Immature natural killer cell (primary cell): Measurements from ENCODE around the gene MBNL2. TPM values are rescaled to one million over a fixed set of nuclear protein-coding genes. Genes with fewer than 3 reads are reported as not detected.
"Not testable (repeated sequence)": the region's sequence is repeated elsewhere in the genome, so short reads cannot be mapped to it uniquely, and the experiment has no call there.

Experiments
- DNase-seq, 3 donors: peaks; one replicate each; pipeline ENCODE4 v3.0.0; 2022; ENCODE audit warnings: mixed read lengths in 1 of 3
- H3K27ac Mint-ChIP-seq, 6 donors: one replicate each; pipeline ENCODE4 v1.8.0; 2020; ENCODE audit warnings: mixed read lengths in 6 of 6, mild to moderate bottlenecking in 5 of 6, inconsistent platforms in 4 of 6, moderate library complexity in 3 of 6
- H3K27me3 Mint-ChIP-seq, 3 donors: one replicate each; pipeline ENCODE4 v1.8.0; 2020 to 2021; ENCODE audit warnings: low read depth in 3 of 3, mild to moderate bottlenecking in 3 of 3, mixed read lengths in 3 of 3, moderate library complexity in 3 of 3, inconsistent platforms in 1 of 3
- H3K36me3 Mint-ChIP-seq, 3 donors: one replicate each; pipeline ENCODE4 v1.8.0; 2020; ENCODE audit warnings: mixed read lengths in 3 of 3, inconsistent platforms in 2 of 3, mild to moderate bottlenecking in 2 of 3
- H3K4me1 Mint-ChIP-seq, 2 donors: one replicate each; pipeline ENCODE4 v1.8.0; 2020; ENCODE audit warnings: inconsistent platforms in 2 of 2, mild to moderate bottlenecking in 2 of 2, mixed read lengths in 2 of 2, moderate library complexity in 1 of 2
- H3K4me3 Mint-ChIP-seq, 5 donors: one replicate each; pipeline ENCODE4 v1.8.0; 2020; ENCODE audit warnings: mild to moderate bottlenecking in 5 of 5, mixed read lengths in 5 of 5, inconsistent platforms in 3 of 5, moderate library complexity in 3 of 5
- H3K9me3 Mint-ChIP-seq, 6 donors: one replicate each; pipeline ENCODE4 v1.8.0; 2020; ENCODE audit warnings: mild to moderate bottlenecking in 6 of 6, mixed read lengths in 6 of 6, inconsistent platforms in 4 of 6, moderate library complexity in 3 of 6
- polyA plus RNA-seq, 3 donors: library from polyadenylated mRNA; unstranded; fragments of 300-500 nt; fragmentation: Illumina TruSeq; gene quantifications; one replicate each; pipeline ENCODE4 v1.2.3, GENCODE V29; 2021

Gene MBNL2
- polyA plus RNA-seq, 3 donors from 2014 or later, result 11.7 to 19.4 (median 18.6) TPM

DNA sequence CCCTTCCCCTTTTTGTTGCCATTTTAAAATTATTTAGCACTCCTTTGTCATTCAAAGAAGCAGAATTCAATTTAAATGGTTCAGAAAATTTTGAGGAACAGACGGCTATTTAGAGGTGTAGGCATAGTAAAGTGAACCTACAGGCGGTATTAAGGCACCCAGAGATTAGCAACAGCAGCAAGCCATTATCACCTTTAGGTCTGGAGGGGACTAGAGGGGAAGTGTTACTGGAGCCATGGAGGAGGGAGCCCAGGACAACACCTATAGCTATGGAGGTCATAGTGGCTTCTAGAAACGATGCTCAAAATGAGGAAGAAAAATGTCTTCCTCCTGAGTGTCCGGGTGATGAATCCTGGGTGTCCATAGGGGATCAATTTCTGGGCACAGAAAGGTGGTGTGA, 25.8 kb upstream of the MBNL2 start:
- peaks cover 0 to 3% (median 0%) of the 10 kb centered on the region in 6 donors for H3K9me3 Mint-ChIP-seq
- peaks cover 3 to 6% (median 5%) of the 10 kb centered on the region in 3 donors for H3K27me3 Mint-ChIP-seq
- no peak overlapping the region for H3K27ac Mint-ChIP-seq
- no peak for DNase-seq
- no peak overlapping the region for H3K4me3 Mint-ChIP-seq
- H3K36me3 Mint-ChIP-seq, result no peaks in the 10 kb centered on the region
- peaks cover 0 to 5% of the 10 kb centered on the region in 2 donors for H3K4me1 Mint-ChIP-seq

DNA sequence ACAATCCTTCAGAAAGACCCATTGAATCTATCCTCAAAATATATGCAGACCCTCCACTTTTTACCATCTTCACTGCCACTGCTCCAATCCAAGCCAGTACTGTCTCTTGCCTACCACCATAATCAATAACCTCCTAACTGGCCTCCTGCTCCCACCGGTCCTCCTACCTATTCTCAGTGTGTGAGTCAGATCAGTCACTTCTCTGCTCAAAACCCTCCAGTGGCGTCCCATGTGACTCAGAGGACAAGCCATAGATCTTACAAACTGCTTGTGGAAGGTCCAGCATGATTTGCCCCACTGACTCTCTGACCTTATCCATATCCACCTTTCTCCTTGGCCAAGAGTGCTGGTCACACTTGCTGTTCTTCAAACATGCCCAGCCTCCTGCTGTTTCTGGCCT, 23.4 kb upstream of the MBNL2 start:
- peaks cover 5 to 8% (median 7%) of the 10 kb centered on the region in 3 donors for H3K27me3 Mint-ChIP-seq
- peaks cover 0 to 5% of the 10 kb centered on the region in 2 donors for H3K4me1 Mint-ChIP-seq
- DNase-seq, result no peak
- H3K27ac Mint-ChIP-seq, result no peak overlapping the region
- H3K36me3 Mint-ChIP-seq, result peaks cover 0 to 4% (median 0%) of the 10 kb centered on the region in 3 donors
- no peak overlapping the region for H3K4me3 Mint-ChIP-seq
- H3K9me3 Mint-ChIP-seq, result peaks cover 0 to 6% (median 0%) of the 10 kb centered on the region in 6 donors

DNA sequence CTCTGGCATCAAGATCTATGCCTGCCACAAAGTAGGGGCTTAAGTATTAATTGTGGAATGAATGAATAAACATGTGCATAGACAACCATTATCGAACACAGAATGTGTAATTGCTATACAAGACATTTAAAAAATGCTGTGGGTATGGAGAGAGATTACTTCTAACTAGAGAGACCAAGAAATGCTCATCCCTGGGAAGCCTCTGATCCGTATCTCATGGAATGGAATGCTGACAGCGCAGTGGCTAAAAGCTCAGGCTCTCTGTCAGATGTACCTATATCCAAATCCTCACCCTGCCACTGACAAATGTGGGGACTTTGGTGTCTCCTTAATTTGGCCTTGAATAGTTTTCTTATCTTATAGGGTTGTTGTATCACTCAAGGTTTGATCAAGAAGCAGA, 22.7 kb upstream of the MBNL2 start:
- H3K27me3 Mint-ChIP-seq, result peaks cover 6 to 8% (median 7%) of the 10 kb centered on the region in 3 donors
- H3K4me3 Mint-ChIP-seq, result no peak overlapping the region
- no peak overlapping the region for H3K27ac Mint-ChIP-seq
- peaks cover 0 to 4% (median 0%) of the 10 kb centered on the region in 3 donors for H3K36me3 Mint-ChIP-seq
- DNase-seq, result no peak
- H3K9me3 Mint-ChIP-seq, result peaks cover 0 to 6% (median 0%) of the 10 kb centered on the region in 6 donors
- H3K4me1 Mint-ChIP-seq, result peaks cover 0 to 5% of the 10 kb centered on the region in 2 donors

- no peak overlapping the region for H3K27ac Mint-ChIP-seq
- DNase-seq, result no peak
- H3K27me3 Mint-ChIP-seq, result peaks cover 4 to 7% (median 6%) of the 10 kb centered on the region in 3 donors
- H3K36me3 Mint-ChIP-seq, result peaks cover 0 to 4% (median 0%) of the 10 kb centered on the region in 3 donors
- H3K4me1 Mint-ChIP-seq, result no peaks in the 10 kb centered on the region
- H3K9me3 Mint-ChIP-seq, result peaks cover 0 to 6% (median 0%) of the 10 kb centered on the region in 6 donors
- no peak overlapping the region for H3K4me3 Mint-ChIP-seq
Observed at GRCh38 chr13:97200081-97200942, 21.8 kb upstream of the MBNL2 start.

- Mint-ChIP-seq H3K36me3 (peaks cover 0 to 4% (median 0%) of the 10 kb centered on the region in 3 donors), H3K4me3 (no peak overlapping the region), H3K27me3 (peaks cover 4 to 9% (median 4%) of the 10 kb centered on the region in 3 donors), H3K9me3 (peaks cover 0 to 6% (median 0%) of the 10 kb centered on the region in 6 donors), H3K27ac (no peak overlapping the region), H3K4me1 (no peaks in the 10 kb centered on the region)
- DNase-seq, result no peak
Observed at GRCh38 chr13:97202761-97203160, 19.4 kb upstream of the MBNL2 start.

DNA sequence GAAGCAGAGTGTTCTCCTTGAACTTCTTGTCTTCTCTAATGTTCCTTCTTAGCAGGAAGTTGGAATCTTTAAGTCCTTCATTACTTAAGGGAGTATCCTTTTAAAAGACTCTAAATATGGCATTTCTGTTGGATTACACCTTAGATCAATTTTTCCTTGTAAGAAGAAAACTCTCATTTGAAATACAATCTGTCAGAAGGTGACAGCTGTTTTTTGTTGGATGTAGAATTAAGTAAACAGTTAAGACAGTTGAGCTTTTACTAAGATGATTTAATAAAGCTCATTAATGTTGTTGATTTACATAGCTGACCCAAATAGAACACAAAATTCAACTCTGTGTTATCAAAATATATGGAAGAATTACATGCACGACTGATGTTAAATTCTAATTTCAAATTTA, 16.7 kb upstream of the MBNL2 start:
- peaks cover 7 to 9% of the 10 kb centered on the region in 2 donors for H3K4me1 Mint-ChIP-seq
- no peak overlapping the region for H3K27ac Mint-ChIP-seq
- DNase-seq, result no peak
- H3K9me3 Mint-ChIP-seq, result peaks cover 0 to 3% (median 0%) of the 10 kb centered on the region in 6 donors
- H3K4me3 Mint-ChIP-seq, result no peak overlapping the region
- peaks cover 0 to 4% (median 0%) of the 10 kb centered on the region in 3 donors for H3K36me3 Mint-ChIP-seq
- H3K27me3 Mint-ChIP-seq, result peaks cover 2 to 10% (median 4%) of the 10 kb centered on the region in 3 donors

- Mint-ChIP-seq H3K27ac (no peak overlapping the region), H3K36me3 (peaks cover 0 to 4% (median 0%) of the 10 kb centered on the region in 3 donors), H3K4me1 (peaks cover 12 to 14% of the 10 kb centered on the region in 2 donors), H3K4me3 (no peak overlapping the region), H3K9me3 (peaks cover 0 to 3% (median 0%) of the 10 kb centered on the region in 6 donors), H3K27me3 (peaks cover 2 to 10% (median 4%) of the 10 kb centered on the region in 3 donors)
- DNase-seq, result no peak
Observed at GRCh38 chr13:97205982-97206381, 16.2 kb upstream of the MBNL2 start.

DNA sequence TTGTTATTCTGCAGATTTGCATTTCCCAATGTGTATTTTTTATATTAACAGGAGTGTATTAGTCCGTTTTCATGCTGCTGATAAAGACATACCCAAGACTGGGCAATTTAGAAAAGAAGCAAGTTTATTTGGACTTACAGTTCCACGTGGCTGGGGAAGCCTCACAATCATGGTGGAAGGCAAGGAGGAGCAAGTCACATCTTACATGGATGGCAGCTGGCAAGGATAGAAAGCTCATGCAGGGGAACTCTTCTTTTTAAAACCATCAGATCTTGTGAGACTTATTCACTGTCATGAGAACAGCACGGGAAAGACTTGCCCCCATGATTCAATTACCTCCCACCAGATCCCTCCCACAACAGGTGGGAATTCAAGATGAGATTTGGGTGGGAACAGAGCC, 14.9 kb upstream of the MBNL2 start:
- not testable (repeated sequence) for H3K27ac Mint-ChIP-seq, H3K4me3 Mint-ChIP-seq, H3K9me3 Mint-ChIP-seq, H3K36me3 Mint-ChIP-seq, DNase-seq
- H3K4me1 Mint-ChIP-seq, result peaks cover 16 to 19% of the 10 kb centered on the region in 2 donors
- peaks cover 2 to 12% (median 2%) of the 10 kb centered on the region in 3 donors for H3K27me3 Mint-ChIP-seq

DNA sequence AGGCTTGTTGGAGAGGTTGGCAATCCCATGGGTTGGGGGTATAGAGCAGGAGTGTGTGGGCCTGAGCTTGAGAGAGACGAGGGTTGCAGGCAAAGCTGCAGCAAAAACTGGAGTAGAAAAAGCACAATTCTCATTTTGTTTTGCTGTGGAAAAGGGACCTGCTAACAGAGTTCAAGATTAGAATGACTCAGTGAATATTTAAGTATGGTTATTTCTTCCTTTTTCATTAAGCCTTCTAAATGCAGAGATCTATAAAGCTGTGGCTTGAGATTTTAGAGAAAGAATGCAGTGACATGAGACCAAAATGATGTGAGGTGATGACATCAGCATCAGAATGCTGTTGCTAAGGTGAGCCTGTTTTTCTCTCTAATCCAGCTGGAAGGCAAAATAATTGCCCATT, 10.8 kb upstream of the MBNL2 start:
- peak overlapping the region in 3 of 5 donors; percentile 15 to 58 (median 42) for H3K4me3 Mint-ChIP-seq
- no peaks in the 10 kb centered on the region for H3K36me3 Mint-ChIP-seq
- H3K27ac Mint-ChIP-seq, result peak overlapping the region in 3 of 6 donors; percentile 16 to 53 (median 34)
- no peak for DNase-seq
- H3K9me3 Mint-ChIP-seq, result no peaks in the 10 kb centered on the region
- H3K4me1 Mint-ChIP-seq, result peaks cover 32 to 33% of the 10 kb centered on the region in 2 donors
- H3K27me3 Mint-ChIP-seq, result peaks cover 0 to 9% (median 0%) of the 10 kb centered on the region in 3 donors

DNA sequence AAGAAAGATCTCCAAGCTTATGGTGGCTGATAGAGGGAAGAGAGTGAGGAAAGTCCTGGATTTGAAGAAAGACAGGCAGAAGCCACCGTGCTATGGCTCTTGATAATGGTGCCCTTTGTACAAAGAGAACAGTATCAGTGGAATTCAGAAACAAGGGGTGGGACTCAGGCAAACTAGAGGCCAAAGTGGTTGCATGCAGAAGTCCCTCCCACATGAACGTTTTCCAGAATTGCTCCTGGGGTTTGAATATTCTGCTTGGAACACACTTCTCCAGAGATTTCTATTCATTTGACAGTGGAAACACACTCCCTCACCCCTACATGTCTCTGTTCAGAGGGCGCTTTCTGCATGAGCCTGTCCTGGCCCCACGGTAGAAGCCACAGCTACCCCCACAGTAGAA, 10.1 kb upstream of the MBNL2 start:
- no peak overlapping the region for H3K4me3 Mint-ChIP-seq
- H3K27me3 Mint-ChIP-seq, result peaks cover 0 to 9% (median 0%) of the 10 kb centered on the region in 3 donors
- H3K27ac Mint-ChIP-seq, result no peak overlapping the region
- H3K9me3 Mint-ChIP-seq, result no peaks in the 10 kb centered on the region
- no peaks in the 10 kb centered on the region for H3K36me3 Mint-ChIP-seq
- no peak for DNase-seq
- H3K4me1 Mint-ChIP-seq, result peaks cover 32 to 33% of the 10 kb centered on the region in 2 donors

DNA sequence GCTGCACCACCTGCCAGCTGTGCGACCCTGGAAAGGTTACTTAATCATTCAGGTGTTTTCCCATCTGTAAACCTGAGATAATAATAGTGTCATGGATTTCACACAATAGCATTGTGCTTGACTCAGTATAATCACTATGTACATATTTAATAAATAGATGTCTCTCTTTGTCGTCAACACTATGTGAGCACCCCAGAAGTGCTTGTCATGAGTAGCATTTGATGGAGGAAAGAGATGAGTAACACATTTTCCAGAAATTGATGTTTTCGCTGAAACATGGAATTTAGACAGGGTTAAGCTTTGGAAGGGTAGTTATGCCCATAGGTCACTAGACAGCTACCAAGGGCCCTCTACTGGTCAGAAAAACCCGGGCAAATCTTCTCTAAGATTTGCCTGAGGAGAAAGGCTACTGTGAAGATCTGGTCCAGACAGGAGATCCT, 9.5 kb upstream of the MBNL2 start:
- DNase-seq, result no peak
- H3K4me3 Mint-ChIP-seq, result no peak overlapping the region

GRCh38 chr13:97214921-97215320, 7.2 kb upstream of the MBNL2 start:
- Mint-ChIP-seq H3K27ac (peak overlapping the region in 1 of 6 donors; percentile 70), H3K4me1 (peaks cover 29 to 31% of the 10 kb centered on the region in 2 donors), H3K4me3 (no peak overlapping the region)

More for the DNA sequence above, 9.5 kb upstream of the MBNL2 start:
- Mint-ChIP-seq H3K36me3 (no peaks in the 10 kb centered on the region), H3K9me3 (no peaks in the 10 kb centered on the region), H3K27ac (peak overlapping the region in 1 of 6 donors; percentile 13), H3K4me1 (peaks cover 32 to 33% of the 10 kb centered on the region in 2 donors), H3K27me3 (peaks cover 0 to 8% (median 1%) of the 10 kb centered on the region in 3 donors)

GRCh38 chr13:97215325-97215724, 6.8 kb upstream of the MBNL2 start:
- H3K4me1 Mint-ChIP-seq, result peaks cover 25 to 26% of the 10 kb centered on the region in 2 donors
- DNase-seq, result peak in 1 of 3 donors; percentile 14
- H3K9me3 Mint-ChIP-seq, result no peaks in the 10 kb centered on the region
- H3K27ac Mint-ChIP-seq, result no peak overlapping the region
- H3K4me3 Mint-ChIP-seq, result no peak overlapping the region
- H3K27me3 Mint-ChIP-seq, result peaks cover 0 to 6% (median 1%) of the 10 kb centered on the region in 3 donors
- no peaks in the 10 kb centered on the region for H3K36me3 Mint-ChIP-seq

More at GRCh38 chr13:97214921-97215320, 7.2 kb upstream of the MBNL2 start:
- Mint-ChIP-seq H3K27me3 (peaks cover 0 to 8% (median 1%) of the 10 kb centered on the region in 3 donors), H3K9me3 (no peaks in the 10 kb centered on the region), H3K36me3 (no peaks in the 10 kb centered on the region)
- DNase-seq, result no peak

- H3K27ac Mint-ChIP-seq, result no peak overlapping the region
- no peak overlapping the region for H3K4me3 Mint-ChIP-seq
Observed at GRCh38 chr13:97219226-97219625, 2.9 kb upstream of the MBNL2 start.

More at GRCh38 chr13:97219226-97219625, 2.9 kb upstream of the MBNL2 start:
- no peak for DNase-seq
- H3K9me3 Mint-ChIP-seq, result no peaks in the 10 kb centered on the region
- H3K36me3 Mint-ChIP-seq, result no peaks in the 10 kb centered on the region
- H3K27me3 Mint-ChIP-seq, result peaks cover 0 to 5% (median 3%) of the 10 kb centered on the region in 3 donors
- H3K4me1 Mint-ChIP-seq, result peaks cover 32 to 38% of the 10 kb centered on the region in 2 donors
